Measurements from ENCODE around the gene GPSM1. TPM values are rescaled to one million over a fixed set of nuclear protein-coding genes. Genes with fewer than 3 reads are reported as not detected.
"Not testable (repeated sequence)": the region's sequence is repeated elsewhere in the genome, so short reads cannot be mapped to it uniquely, and the experiment has no call there.

GPSM1 gene
- total RNA-seq, 1 donor from 2014 or later: 50.3 TPM

DNA sequence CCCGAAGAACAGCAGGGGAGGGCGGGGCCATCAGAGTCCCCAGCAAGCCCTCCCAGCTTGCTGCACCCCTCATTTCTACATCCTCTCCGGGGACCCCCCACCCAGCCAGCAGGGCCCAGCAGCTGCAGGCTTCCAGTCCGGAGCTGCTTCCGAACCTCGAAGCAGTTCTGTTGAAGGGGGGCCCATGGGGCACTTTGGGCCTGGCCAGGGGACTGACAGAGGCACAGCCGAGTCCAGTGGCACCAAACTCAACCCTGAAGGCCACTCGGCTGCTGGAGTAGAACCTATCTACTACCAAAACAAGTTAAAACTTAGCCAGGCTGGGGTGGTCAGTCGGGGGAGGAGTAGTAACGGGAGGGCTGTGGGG is 15.3 kb upstream of the GPSM1 start:
- DNase-seq (no peak), ATAC-seq (ENCODE audit: poor library complexity) (no peak)
- intact Hi-C loops (cut with DNase I): no loop called here

DNA sequence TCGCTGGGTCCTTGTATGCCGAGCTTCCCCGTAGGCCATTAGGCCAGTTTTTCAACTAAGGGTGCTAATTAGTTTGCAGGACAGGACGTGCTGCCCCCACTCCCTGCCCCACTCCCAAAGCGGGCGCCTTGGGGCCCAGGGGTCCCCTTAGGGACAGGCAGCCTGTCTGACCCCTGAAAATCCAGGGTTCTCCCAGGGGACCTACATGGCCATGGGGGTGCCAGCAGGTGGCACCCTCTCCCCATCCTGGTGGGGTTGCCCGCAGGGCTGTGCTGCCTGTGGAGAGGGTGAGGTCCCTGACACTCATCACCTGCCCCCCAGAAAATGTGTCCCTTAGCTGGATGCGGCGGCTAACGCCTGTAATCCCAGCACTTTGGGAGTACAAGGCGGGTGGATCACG is 14.9 kb upstream of the GPSM1 start:
- ATAC-seq (ENCODE audit: poor library complexity) (peak; percentile 90), DNase-seq (no peak)
- intact Hi-C loops (cut with DNase I): no loop called here

DNA sequence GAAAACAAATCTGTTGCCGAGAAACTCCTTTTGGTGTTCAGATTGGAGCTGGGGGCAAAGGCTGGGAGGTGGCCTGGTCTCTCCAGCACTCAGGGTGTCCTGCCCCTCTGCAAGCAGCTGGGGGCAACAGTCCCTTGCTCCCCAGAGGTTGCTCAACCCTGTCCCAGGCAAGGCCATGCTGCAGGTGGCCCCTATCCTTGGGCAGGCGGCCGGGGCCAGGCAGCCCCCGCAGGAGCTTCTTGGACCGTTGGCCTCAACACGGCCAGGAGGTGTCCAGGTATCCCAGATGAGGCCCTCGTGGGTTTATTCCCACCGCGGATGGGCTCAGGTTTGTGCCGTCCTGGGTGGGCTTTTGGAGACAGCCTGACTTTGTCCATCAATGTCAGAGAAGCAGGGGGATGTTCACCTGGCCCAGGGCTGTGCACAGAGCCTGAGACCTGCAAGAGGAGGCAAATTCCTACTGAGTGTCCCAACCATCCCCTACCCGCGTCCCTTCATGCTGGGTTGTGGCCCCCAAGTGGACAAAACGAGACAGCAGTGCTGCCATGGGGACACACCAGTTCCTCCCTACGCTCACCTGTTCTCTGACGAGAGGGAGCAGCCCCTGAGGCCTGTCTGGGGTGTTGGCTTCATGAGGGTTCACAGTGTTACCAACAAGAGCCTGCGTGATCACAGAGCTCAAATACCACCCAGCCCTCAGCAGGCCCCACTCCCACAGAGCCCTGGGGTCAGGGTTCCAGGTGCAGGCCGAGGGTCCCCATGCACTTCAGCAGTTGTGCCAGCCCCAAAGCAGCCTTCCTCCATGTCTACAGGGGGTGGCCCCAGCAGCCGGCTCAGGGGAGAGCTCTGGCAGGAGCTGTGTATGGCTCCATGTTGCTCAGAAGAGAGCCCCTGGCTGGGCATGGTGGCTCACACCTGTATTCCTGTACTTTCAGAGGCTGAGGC is 14.0 kb upstream of the GPSM1 start:
- intact Hi-C loops (cut with DNase I): no loop called here
- ATAC-seq (ENCODE audit: poor library complexity): no peak
- DNase-seq: no peak

DNA sequence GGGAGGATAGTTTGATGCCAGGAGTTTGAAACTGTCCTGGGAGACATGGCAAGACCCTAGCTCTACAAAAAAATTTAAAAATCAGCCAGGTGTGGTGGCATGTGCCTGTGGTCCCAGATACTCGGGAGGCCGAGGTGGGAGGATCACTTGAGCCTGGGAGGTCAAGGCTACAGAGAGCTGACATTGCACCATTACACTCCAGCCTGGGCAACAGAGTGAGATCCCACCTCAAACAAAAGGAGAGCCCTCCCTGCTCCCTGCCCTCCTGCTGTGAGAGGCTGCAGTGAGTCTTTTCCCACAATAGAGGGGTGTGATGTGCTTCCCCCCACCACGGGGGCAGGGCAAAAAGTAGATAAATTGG is 13.3 kb upstream of the GPSM1 start:
- DNase-seq (no peak), ATAC-seq (ENCODE audit: poor library complexity) (no peak)
- intact Hi-C loops (cut with DNase I): no loop called here

DNA sequence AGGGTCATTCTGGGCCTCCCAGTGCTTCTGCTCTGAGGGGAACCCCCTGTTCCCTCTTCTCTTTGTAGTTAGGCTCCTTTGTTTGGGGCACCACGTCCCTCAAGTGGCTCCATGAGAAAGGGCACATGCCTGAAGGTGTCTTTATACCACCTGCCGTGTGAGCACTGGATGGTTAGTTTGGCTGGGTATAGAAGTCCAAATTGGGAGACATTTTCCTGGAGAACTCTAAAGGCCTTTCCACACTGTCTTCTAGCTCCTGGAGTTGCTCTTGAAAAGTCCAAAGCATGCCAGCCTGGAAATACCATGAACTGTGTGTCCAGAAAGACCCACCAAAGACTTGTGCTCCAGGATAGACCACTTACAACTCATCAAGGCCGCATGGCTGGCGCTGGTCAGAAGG is 12.4 kb upstream of the GPSM1 start:
- intact Hi-C loops (cut with DNase I): no loop called here
- ATAC-seq (ENCODE audit: poor library complexity): no peak
- no peak for DNase-seq

DNA sequence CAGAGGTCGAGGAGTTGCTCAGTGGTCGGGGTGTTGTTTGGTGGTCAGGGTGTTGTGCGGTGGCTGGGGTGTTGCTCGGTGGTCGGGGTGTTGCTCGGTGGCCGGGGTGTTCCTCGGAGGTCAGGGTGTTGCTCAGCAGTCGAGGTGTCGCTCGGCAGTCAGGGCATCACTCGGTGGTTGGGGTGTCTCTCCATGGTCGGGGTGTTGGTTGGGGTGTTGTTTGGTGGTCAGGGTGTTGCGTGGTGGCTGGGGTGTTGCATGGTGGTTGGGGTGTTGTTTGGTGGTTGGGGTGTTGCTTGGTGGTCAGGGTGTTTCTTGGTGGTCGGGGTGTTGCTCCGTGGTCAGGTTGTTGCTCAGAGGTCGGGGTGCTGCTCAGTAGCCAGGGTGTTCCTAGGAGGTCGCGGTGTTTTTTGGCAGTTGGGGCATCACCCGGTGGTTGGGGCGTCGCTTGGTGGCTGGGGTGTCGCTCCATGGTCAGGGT is 11.0 kb upstream of the GPSM1 start:
- DNase-seq (no peak), ATAC-seq (ENCODE audit: poor library complexity) (no peak)
- intact Hi-C loops (cut with DNase I): no loop called here

DNA sequence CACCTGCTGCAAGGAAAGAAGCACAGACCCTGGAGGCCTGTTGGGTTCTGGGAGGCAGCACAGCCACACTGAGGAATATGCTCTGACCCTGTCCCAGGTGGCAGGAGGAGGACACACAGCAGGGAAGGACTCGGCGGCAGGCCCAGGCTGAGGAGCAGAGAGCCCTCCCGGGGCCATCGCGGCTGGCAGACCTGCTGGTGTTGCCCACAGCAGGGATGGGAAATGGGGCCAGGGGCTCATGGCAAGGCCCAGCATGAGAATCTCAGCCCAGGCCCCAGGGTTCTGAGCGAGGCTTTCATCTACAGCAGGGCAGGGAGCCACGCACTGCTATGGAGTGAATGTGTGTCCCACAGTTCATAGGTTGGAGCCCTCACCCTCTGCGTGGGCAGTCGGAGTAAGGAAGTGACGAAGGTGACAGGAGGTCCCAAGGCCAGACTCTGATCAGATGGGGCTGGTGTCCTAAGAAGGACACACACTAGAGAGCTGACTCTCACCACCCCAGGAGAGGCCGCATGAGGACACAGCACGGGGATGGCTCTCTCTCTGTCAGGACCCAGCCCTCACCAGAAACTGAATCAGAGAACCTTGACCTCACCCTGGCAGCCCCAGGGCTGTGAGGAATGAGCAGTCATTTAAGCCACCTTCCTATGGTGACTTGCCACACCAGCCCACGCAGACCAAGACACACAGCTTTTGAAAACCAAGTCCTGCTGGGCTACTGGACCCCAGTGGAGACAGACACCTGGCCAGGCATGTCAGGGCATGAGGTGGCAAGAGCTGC is 10.3 kb upstream of the GPSM1 start:
- ATAC-seq (ENCODE audit: poor library complexity): no peak
- intact Hi-C loops (cut with DNase I): no loop called here
- DNase-seq: no peak

DNA sequence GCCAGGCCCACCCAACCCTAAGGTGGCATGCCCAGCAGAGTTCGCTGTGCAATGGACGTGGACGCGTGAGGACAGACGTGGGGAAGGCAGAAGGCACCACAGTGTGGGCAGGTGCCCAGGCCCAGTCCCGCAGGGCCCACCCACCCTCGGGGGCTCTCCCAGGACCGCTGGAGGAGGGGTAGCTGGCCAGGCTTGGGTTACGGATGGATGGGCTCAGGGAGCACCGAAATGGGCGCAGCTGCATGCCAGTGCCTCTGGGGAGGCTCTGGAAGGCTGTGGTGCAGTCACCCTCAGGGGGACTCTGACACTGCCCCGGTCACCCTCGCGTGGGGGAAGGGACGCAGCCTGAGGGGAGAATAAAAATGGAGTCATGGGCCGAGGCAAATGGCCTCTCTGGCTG is 9.6 kb upstream of the GPSM1 start:
- intact Hi-C loops (cut with DNase I): no loop called here
- no peak for DNase-seq
- ATAC-seq (ENCODE audit: poor library complexity): no peak

DNA sequence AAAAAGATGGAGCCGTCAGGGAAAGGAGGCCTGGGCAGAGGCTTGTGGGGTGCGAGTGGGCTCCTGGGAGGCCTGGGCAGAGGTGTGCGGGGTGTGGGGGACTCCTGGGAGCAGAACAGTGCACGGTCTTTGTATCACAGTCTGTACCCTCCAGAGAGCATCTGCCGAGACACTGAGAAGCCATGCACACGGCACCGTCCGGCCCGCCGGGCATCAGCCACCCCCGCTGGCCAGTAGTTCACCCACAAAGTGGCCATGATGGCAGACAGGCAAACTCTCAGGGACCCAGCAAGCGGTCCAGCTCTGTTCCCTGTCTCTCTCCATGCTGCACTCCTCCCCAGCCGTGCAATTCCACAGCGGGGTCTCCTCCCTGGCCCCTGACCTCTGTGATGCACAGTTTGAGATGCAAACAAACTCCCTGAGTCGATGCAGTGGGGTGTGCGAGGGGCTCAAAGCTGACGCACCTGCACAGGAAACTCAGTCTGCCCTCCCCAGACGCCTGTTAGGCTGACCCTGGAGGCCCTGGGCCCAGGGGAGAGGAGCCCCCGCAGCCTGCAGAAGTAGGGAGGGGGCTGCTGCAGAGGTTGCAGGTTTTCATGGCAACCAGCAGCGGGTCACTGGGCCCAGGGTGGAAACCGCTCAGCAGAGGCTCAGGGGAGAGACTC is 9.1 kb upstream of the GPSM1 start:
- no peak for ATAC-seq (ENCODE audit: poor library complexity)
- DNase-seq: no peak
- intact Hi-C loops (cut with DNase I): no loop called here

DNA sequence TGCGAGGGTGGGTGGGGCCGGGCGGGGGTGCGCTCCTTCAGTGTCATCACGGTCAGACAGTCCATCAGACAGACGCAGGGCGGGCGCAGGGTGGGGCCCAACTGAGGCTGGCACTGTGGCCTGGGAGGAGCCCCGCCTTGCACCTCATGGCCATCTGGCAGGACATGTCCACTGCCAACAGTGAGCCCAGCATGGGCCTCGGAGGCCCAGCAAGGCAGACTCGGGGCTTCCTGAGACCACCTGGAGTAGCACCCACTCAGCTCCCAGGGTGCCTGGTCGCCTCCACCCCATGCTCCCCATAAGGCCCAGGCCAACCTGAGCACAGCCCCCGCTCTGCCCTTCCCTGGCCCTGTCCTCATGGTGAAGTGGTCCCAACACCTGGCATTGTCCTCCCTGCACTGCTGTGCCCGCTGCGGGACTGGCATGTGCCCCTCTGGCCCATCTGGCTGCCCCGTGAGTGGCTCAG is 8.5 kb upstream of the GPSM1 start:
- intact Hi-C loops (cut with DNase I): no loop called here

DNA sequence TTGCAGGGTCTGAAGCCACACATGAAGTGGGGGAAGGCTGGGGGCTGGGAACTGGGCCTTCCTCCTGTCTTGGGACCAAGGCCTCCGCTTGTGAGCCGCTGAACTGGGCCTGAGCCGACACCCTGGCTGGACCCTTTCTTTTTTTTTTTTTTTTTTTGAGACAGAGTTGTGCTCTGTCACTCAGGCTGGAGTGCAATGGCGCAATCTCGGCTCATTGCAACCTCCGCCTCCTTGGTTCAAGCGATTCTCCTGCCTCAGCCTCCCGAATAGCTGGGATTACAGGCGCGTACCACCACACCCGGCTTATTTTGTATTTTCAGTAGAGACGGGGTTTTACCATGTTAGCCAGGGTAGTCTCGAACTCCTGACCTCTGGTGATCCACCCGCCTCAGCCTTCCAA is 8.1 kb upstream of the GPSM1 start:
- DNase-seq; intact Hi-C loops (cut with DNase I); ATAC-seq (ENCODE audit: poor library complexity): not testable (repeated sequence)

More for the DNA sequence above, 8.5 kb upstream of the GPSM1 start:
- ATAC-seq (ENCODE audit: poor library complexity) (no peak), DNase-seq (no peak)

DNA sequence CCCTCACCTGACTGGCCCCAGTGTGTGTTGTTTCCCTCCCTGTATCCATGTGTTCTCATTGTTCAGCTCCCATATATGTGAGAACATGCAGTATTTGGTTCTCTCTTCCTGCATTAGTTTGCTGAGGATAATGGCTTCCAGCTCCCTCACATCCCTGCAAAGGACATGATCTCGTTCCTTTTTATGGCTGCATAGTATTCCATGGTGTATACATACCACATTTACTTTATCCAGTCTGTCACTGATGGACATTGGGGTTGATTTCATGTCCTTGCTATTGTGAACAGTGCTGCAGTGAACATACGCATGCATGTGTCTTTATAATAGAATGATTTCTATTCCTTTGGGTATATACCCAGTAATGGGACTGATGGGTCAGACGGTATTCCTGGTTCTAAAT is 7.4 kb upstream of the GPSM1 start:
- ATAC-seq (ENCODE audit: poor library complexity); intact Hi-C loops (cut with DNase I); DNase-seq: not testable (repeated sequence)

DNA sequence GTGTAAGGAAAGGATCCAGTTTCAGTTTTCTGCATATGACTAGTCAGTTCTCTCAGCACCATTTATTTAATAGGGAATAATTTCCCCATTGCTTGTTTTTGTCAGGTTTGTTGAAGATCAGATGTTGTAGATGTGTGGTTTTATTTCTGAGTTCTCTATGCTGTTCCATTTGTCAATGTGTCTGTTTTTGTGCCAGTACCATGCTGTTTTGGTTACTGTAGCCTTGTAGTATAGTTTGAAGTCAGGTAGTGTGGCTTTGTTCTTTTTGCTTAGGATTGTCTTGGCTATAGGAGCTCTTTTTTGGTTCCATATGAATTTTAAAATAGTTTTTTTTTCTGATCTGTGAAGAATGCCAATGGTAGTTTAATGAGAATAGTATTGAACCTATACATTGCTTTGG is 6.4 kb upstream of the GPSM1 start:
- intact Hi-C loops (cut with DNase I); DNase-seq; ATAC-seq (ENCODE audit: poor library complexity): not testable (repeated sequence)

DNA sequence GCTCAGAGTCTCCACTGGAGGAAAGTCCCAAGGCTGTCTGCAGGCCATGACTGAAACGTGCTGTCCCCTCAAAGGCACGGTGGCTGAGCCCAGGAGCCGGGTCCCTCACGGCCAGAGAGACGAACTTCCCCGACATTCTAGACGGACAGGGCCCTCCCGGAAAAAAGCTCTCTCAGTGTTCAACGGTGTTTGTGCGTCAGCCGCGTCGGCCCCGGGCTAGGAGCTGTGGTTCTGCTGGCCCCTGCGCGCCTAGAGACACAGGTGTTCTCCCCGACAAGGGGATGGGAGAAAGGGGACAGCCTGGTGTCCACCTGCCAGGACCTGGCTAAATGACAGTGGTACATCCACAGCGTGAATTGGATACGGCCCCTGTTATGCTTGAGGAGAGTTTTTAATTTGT is 5.8 kb upstream of the GPSM1 start:
- DNase-seq (no peak), ATAC-seq (ENCODE audit: poor library complexity) (no peak)
- intact Hi-C loops (cut with DNase I): no loop called here

DNA sequence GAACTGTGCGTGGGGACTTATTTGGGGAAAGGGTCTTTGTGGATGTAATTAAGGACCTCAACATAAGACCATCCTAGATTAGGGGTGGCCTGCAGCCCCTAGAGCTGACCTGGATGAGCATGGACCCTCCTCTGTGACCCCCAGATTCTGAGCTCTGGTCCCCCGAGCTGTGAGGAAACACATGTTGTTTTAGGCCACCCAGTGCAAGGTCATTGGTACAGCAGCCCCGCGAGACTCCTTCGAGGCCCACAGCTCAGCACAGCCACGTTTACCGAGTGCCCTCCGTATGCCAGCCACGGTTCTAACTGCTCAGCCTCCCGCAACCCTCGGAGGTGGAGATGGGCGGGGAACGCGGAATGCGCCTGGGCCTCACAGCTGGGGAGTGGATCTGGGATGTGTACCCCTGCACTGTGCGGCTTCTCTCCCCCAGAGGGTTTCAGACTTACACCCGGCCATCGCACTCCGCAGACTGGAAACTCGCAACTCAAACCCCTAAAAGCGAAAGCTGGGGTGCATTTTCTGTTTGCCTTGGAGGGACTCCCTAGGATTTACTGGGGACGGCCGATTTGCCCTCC is 4.5 kb upstream of the GPSM1 start:
- intact Hi-C loops (cut with DNase I): no loop called here
- no peak for ATAC-seq (ENCODE audit: poor library complexity)
- DNase-seq: no peak

DNA sequence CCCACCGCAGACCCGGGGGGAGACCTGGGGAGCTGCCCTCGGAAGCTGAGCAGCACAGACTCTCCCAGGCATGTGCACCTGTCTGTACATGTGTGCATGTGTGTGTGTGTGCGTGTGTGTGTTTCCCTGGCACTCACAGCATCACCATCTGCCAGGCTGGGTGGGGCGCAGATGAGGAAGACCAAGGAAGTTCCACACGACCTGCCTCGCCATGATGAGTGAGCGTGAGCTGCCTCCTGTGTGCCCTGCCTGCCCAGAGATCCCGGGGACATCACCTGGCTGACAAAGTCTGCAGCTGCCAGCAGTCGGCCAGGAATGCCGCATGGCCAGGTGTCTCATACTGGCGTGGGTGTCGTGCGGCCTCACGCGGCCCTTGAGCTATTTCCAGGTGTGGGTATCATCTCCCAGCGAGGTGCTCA is 4.0 kb upstream of the GPSM1 start:
- intact Hi-C loops (cut with DNase I): no loop called here
- ATAC-seq (ENCODE audit: poor library complexity): no peak
- DNase-seq: no peak

DNA sequence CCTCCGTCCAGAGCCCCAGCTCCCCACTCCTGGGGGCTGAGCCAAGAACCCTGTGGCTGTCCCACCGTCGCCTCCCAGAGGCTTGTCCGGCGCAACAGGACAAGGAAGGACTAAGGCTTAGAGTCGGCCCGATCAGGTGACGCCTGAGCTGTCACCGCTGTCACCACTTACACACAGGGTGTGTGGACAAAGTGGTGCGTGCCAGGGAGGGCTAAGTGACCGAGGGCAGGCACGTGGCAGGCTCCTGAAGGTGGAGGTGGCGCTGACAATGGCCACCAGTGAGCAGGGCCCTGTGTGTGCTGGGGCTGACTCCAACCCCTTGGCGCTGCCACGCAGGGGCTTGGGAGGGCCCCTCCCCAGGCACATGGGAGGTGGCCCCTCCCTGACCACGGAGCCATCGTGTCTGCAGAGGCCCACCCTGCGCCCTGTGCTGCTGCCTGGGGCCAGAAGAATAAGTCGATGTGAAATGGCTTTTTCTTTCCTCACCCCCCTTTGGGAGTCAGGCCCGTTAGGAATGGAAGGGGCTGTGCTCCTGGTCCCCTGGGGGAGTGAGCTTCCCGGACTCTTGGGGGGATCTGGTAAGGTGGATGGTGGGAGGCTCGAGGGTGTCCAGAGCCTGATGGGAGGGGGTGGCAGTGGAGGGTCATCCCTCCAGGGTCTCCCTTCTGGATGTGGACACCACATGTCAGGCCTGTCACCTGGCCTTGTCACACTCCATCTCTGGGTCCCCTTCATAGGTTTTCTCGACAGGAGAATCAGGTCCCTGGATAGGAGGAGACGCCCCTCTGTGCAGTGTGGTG is 2.6 kb upstream of the GPSM1 start:
- intact Hi-C loops (cut with DNase I): no loop called here
- peak; percentile 83 for ATAC-seq (ENCODE audit: poor library complexity)
- DNase-seq: peak; percentile 85

DNA sequence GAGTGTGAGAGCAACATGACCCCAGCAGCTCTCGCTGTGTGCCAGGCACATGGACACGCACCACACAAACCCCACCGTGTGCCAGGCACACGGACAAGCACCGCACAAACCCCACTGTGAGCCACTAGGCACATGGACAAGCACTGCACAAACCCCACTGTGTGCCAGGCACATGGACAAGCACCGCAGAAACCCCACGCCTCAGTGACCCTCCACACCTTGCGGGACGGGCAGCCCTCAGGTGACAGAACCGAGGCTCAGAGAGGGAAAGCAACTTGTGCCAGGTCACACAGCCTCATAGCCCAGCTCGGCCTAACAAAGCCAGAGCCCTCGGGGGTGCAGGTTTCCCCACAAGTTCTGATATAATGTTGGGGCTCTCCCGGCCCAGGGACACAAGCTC is 2.0 kb upstream of the GPSM1 start:
- DNase-seq (no peak), ATAC-seq (ENCODE audit: poor library complexity) (no peak)
- intact Hi-C loops (cut with DNase I): no loop called here

Measured in Right ventricle myocardium superior (tissue), 1 donor.